ENCODE measurements around the gene PSME3IP1.

The PSME3IP1 gene

DNA sequence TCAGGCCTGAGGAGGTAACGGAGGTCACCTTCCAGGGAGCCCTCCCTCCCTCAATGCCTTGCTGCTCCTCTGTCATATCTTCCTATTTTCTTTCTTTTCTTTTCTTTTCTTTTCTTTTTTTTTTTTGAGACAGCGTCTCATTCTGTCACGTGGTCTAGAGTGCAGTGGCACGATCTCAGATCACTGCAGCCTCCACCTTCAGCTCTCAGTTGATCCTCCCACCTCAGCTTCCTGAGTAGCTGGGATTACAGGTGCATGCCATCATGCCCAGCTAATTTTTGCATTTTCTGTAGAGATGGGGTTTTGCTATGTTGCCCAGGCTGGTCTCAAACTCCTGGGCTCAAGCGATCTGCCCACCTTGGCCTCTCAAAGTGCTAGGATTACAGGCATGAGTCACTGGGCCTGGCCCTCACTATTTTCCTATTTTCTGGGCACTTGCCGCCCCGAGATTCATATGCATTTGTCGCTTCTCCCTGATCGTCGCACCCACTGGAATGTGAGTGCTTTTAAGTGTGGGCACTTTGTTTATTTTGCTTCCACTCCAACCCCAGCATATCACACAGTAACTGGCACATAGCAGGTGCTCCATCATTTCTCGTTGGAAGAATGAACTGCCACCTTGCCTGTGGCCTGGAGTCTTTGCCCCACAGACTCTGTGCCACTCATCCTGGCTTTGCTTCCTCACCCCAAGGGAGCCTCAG lies 61.7 kb downstream of the PSME3IP1 start:
- TF ChIP-seq POLR2AphosphoS5 (IDR thresholded peaks at IDR 0.05; ENCODE audit: low read depth, low read length) (no peak), SIN3A (IDR thresholded peaks at IDR 0.05; ENCODE audit: borderline replicate concordance, insufficient read depth, low read length) (no peak), REST (IDR thresholded peaks at IDR 0.05; ENCODE audit: insufficient read depth in 1 of 2, low read depth in 2 of 2, low read length in 2 of 2) (no peak), FOXP2 (optimal IDR thresholded peaks at IDR 0.05; ENCODE audit: borderline replicate concordance, extremely low read depth, extremely low read length, insufficient read depth) (no peak), TAF1 (IDR thresholded peaks at IDR 0.05; ENCODE audit: borderline replicate concordance, insufficient read depth, low read length) (no peak)

GRCh38 chr16:57123216-57123973 lies 62.4 kb downstream of the PSME3IP1 start:
- TF ChIP-seq FOXP2 (optimal IDR thresholded peaks at IDR 0.05; ENCODE audit: borderline replicate concordance, extremely low read depth, extremely low read length, insufficient read depth) = no peak
- TF ChIP-seq POLR2AphosphoS5 (IDR thresholded peaks at IDR 0.05; ENCODE audit: low read depth, low read length) = no peak
- TF ChIP-seq TAF1 (IDR thresholded peaks at IDR 0.05; ENCODE audit: borderline replicate concordance, insufficient read depth, low read length) = no peak
- no peak for TF ChIP-seq SIN3A (IDR thresholded peaks at IDR 0.05; ENCODE audit: borderline replicate concordance, insufficient read depth, low read length)
- TF ChIP-seq REST (IDR thresholded peaks at IDR 0.05; ENCODE audit: insufficient read depth in 1 of 2, low read depth in 2 of 2, low read length in 2 of 2) = no peak

DNA sequence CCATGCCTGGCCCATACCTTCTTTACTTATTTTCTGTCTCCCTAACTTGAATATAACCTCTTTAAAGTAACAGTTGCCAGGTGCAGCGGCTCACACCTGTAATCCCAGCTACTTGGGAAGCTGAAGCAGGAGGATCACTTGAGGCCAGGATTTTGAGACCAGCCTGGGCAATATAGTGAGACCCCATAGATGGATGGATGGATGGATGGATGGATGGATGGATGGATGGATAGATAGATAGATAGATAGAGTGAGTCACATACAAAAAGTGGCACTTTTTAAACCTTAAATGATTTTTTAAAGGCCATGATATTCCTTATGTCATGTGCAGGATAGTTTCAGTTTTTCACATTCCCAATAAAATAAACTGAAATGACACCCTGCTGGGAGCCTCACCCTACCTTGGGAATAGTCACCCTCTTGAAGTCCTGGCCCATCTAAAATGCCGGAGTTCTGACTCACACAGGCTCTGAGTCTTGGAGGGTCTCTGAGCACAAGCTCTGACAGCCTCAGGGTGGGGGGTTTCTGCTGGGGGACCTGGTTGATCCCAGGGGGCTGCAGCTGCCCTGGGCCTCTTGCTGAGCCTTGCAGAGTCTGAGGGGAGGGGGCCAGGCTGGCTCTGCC lies 67.3 kb downstream of the PSME3IP1 start:
- no peak for TF ChIP-seq FOXP2 (optimal IDR thresholded peaks at IDR 0.05; ENCODE audit: borderline replicate concordance, extremely low read depth, extremely low read length, insufficient read depth)
- TF ChIP-seq SIN3A (IDR thresholded peaks at IDR 0.05; ENCODE audit: borderline replicate concordance, insufficient read depth, low read length) = no peak
- TF ChIP-seq POLR2AphosphoS5 (IDR thresholded peaks at IDR 0.05; ENCODE audit: low read depth, low read length) = no peak
- TF ChIP-seq TAF1 (IDR thresholded peaks at IDR 0.05; ENCODE audit: borderline replicate concordance, insufficient read depth, low read length) = no peak
- TF ChIP-seq REST (IDR thresholded peaks at IDR 0.05; ENCODE audit: insufficient read depth in 1 of 2, low read depth in 2 of 2, low read length in 2 of 2) = no peak

GRCh38 chr16:57115514-57116182 lies 70.2 kb downstream of the PSME3IP1 start:
- TF ChIP-seq SIN3A (IDR thresholded peaks at IDR 0.05; ENCODE audit: borderline replicate concordance, insufficient read depth, low read length) = no peak
- no peak for TF ChIP-seq TAF1 (IDR thresholded peaks at IDR 0.05; ENCODE audit: borderline replicate concordance, insufficient read depth, low read length)
- no peak for TF ChIP-seq POLR2AphosphoS5 (IDR thresholded peaks at IDR 0.05; ENCODE audit: low read depth, low read length)
- TF ChIP-seq FOXP2 (optimal IDR thresholded peaks at IDR 0.05; ENCODE audit: borderline replicate concordance, extremely low read depth, extremely low read length, insufficient read depth) = no peak
- TF ChIP-seq REST (IDR thresholded peaks at IDR 0.05; ENCODE audit: insufficient read depth in 1 of 2, low read depth in 2 of 2, low read length in 2 of 2) = no peak

Measured in PFSK-1 (cell line).